ENCODE results near the gene PNPT1.
"Not testable (repeated sequence)": the region's sequence is repeated elsewhere in the genome, so short reads cannot be mapped to it uniquely, and the experiment has no call there.

The PNPT1 gene

GRCh38 chr2:55607717-55608116, 85.9 kb downstream of the PNPT1 start:
- Histone ChIP-seq H3K4me3 (no peak overlapping the region), H3K27ac (no peak overlapping the region)

- H3K27ac ChIP-seq, result peak overlapping the region in 2 of 21 experiments; percentile 1 to 11
- H3K4me3 ChIP-seq, result no peak overlapping the region
Measured at GRCh38 chr2:55604027-55604565, 89.5 kb downstream of the PNPT1 start.

GRCh38 chr2:55601849-55602248, 91.8 kb downstream of the PNPT1 start:
- Histone ChIP-seq H3K4me3 (no peak overlapping the region), H3K27ac (no peak overlapping the region)

DNA sequence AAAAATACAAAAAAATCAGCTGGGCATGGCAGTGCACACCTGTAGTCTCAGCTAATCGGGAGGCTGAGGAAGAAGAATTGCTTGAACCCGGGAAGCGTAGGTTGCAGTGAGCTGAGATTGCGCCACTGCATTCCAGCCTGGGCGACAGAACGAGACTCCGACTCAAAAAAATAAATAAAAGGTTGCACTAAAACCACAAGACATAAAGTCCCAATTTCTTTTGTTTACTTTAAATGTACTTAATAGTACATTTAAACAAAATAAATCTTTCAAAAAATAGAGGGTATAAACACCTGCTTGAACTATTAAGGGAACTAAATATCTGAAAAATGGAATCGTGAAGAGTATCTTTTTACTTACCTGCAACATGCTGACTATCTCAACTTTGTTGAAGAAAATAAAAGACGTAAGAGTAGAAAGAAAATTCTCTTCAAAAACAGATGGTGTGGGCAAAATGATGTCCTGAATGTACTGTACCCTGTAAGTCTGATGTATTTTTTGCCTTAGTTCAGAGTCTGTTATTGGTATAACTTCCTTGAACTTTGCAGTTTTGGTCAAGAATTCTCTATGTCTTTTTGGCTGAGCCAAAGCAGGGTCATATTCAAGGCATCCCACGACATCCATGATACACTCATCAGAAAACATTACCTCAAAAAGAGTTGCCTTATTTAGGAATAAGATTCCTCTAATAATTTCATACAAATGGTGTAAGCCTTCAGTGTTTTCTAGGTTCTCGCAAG, 95.4 kb downstream of the PNPT1 start:
- no peak overlapping the region for H3K4me3 ChIP-seq

GRCh38 chr2:55596795-55597194, 96.8 kb downstream of the PNPT1 start:
- not testable (repeated sequence) for H3K27ac ChIP-seq, H3K4me3 ChIP-seq

More for the DNA sequence above, 95.4 kb downstream of the PNPT1 start:
- no peak overlapping the region for H3K27ac ChIP-seq

DNA sequence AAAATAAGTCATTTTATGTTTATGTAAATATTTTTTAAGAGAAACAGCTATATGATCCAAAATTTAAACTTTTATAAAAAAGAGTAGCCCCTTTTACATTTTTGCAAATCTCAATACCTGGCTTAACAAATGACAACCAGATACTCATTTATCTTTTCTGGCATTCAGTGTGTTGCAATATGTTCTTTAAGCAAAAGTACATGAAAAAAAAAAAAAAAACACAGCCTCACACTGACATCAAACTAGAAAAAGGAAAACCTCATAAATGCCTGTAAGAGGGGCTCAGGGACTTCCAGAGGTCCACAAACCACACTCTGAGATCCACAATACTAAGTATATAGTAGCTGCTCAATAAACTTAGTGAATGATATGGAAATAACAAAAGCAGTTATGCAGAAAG, 98.1 kb downstream of the PNPT1 start:
- no peak overlapping the region for H3K27ac ChIP-seq

GRCh38 chr2:55592130-55592529, 101.5 kb downstream of the PNPT1 start:
- Histone ChIP-seq H3K4me3 (no peak overlapping the region), H3K27ac (no peak overlapping the region)

More for the DNA sequence above, 98.1 kb downstream of the PNPT1 start:
- no peak overlapping the region for H3K4me3 ChIP-seq

DNA sequence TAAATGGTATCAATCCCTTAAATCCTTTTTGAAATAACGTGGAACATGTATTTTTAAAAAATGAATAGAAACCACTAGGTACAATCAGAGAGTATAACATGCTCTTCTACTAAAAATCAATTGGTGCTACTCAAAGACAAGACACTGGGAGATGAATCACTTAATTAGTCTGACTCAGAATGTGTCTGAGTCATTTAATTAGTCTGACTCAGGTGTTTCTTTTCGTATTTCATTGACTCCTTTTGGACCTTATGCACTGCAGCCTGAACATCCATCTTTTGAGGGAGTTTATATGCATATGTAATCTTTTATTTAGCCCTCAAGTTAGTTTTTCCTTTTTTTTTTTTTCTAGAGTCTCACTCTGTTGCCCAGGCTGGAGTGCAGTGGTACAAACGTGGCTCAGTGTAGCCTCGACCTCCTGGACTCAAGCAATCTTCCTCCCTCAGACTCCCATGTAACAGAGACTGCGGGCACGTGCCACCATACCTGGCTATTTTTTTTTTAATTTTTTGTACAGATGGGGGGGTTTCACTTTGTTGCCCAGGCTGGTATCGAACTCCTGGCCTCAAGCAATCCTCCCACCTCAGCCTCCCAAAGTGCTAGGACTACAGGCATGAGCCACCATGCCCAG, 102.7 kb downstream of the PNPT1 start:
- Histone ChIP-seq H3K4me3 (no peak overlapping the region), H3K27ac (no peak overlapping the region)

DNA sequence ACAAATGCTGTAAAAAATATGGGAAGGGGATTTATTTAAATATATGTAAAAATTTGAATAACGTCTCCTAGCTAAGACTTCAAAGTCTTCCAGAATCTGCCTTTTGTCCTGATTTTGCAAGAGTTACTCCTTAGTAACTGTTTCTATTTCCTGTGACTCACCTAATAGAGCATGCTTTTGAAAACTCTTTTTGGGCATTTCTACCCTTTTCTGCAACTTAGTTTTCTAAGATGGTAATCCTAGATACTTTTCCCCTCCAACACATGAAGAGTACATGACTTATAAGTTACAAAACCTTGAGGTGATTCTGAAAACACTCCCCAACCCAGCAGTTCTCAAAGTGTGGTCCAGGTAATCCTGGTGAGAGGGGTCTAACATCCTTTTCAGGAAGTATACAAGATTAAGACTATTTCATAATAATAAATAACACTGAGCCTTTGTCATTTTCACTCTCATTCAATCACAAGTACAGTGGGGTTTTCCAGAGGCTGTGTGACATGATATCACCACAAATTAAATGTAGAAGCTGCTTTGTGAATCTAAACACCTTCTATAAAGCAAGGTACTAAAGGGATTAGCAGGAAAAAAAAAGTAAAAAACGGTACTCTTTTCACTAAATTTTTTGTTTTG, 108.1 kb downstream of the PNPT1 start:
- H3K27ac ChIP-seq, result peak overlapping the region in 3 of 21 experiments; percentile 1 to 34 (median 20)
- H3K4me3 ChIP-seq, result no peak overlapping the region

Measured in skin epidermis (tissue), 12 donors.